GM12878 (cell line): ENCODE measurements around the gene PRR3. TPM values are rescaled to one million over a fixed set of nuclear protein-coding genes. Genes with fewer than 3 reads are reported as not detected.

Source experiments
- ATAC-seq: fragments of 200-7000 bp; cut with Tn5 transposase; 3 replicates; pipeline ENCODE4 v1.9.1; 2020; ENCODE audit warnings: mild to moderate bottlenecking, moderate library complexity
- BruUV-seq: library from RNA; stranded (reverse); fragments of 400-500 nt; replicated peaks from 2 replicates; lab custom pipeline; 2021; lab: Mats Ljungman, UMichigan
- CTCF ChIA-PET: fragments of 300-600 bp; sonication (Branson Sonifier 250); formaldehyde crosslinking; extraction: SDS; loops from one replicate; lab custom pipeline; 2021; ENCODE audit warnings: inconsistent platforms; lab: Yijun Ruan, JAX
- POLR2A ChIA-PET: fragments of 350-600 bp; formaldehyde crosslinking; extraction: SDS; loops from one replicate; lab custom pipeline; 2021; ENCODE audit warnings: inconsistent platforms; lab: Charles Lee
- RAD21 ChIA-PET: fragments of 300-600 bp; sonication (Branson Sonifier 250); formaldehyde crosslinking; loops from one replicate; lab custom pipeline; 2023; ENCODE audit warnings: antibody characterized with exemption; ENCODE audit not compliant: unreplicated experiment; lab: Charles Lee
- SMC1A ChIA-PET: fragments of 300-600 bp; sonication (Branson Sonifier 250); formaldehyde crosslinking; loops from one replicate; lab custom pipeline; 2023; ENCODE audit not compliant: unreplicated experiment, uncharacterized antibody; lab: Charles Lee
- DNase-seq: peaks from one replicate; pipeline ENCODE4 v3.0.0-alpha.2; 2011; ENCODE audit warnings: low read depth, low spot score
- FAIRE-seq: peaks from 3 replicates; lab custom pipeline; 2011; peaks lifted over from hg19 to GRCh38; lab: Jason Lieb, UNC
- H2AFZ ChIP-seq: 2 replicates; pipeline ENCODE4 v1.6.0; 2011; ENCODE audit warnings: low read depth, low read length, control low read depth; ENCODE audit not compliant: control insufficient read depth
- H3K27ac ChIP-seq: 2 replicates; pipeline ENCODE4 v1.5.1; 2011; ENCODE audit warnings: control low read depth; ENCODE audit not compliant: control insufficient read depth, insufficient read depth
- H3K27me3 ChIP-seq, 2 experiments: replicated peaks in 1 of 2; 2 replicates each; pipeline versions ENCODE4 v1.6.0 to v1.6.1; 2011; ENCODE audit warnings: low read length in 1 of 2; ENCODE audit not compliant: control insufficient read depth in 2 of 2, insufficient read depth in 2 of 2
- H3K36me3 ChIP-seq, 2 experiments: 2 replicates each; pipeline ENCODE4 v1.5.1; 2011; ENCODE audit warnings: low read length in 1 of 2; ENCODE audit not compliant: control insufficient read depth in 2 of 2, insufficient read depth in 2 of 2
- H3K4me1 ChIP-seq: 2 replicates; pipeline ENCODE4 v1.6.1; 2011; ENCODE audit warnings: mild to moderate bottlenecking, low read length, moderate library complexity, mixed read lengths; ENCODE audit not compliant: control insufficient read depth, insufficient read depth
- H3K4me2 ChIP-seq: 2 replicates; pipeline ENCODE4 v1.6.0; 2011; ENCODE audit warnings: control low read depth; ENCODE audit not compliant: control insufficient read depth, insufficient read depth
- H3K4me3 ChIP-seq: fragments of 200-600 bp; sonication (generic); 2 replicates; pipeline ENCODE4 v1.5.1; 2016
- H3K79me2 ChIP-seq: 2 replicates; pipeline ENCODE4 v1.6.0; 2011; ENCODE audit warnings: low read length; ENCODE audit not compliant: control insufficient read depth, insufficient read depth
- H3K9ac ChIP-seq: 2 replicates; pipeline ENCODE4 v1.8.0; 2011; ENCODE audit warnings: low read length, control low read depth, mixed read lengths; ENCODE audit not compliant: control insufficient read depth, insufficient read depth
- H3K9me3 ChIP-seq: replicated peaks from 3 replicates; pipeline ENCODE4 v1.5.1; 2011; ENCODE audit warnings: mild to moderate bottlenecking, low read length; ENCODE audit not compliant: control insufficient read depth, insufficient read depth
- H4K20me1 ChIP-seq: 2 replicates; pipeline ENCODE4 v1.6.0; 2011; ENCODE audit not compliant: control insufficient read depth, insufficient read depth
- EED ChIP-seq: sonication (generic); IDR thresholded peaks from 2 replicates; pipeline ENCODE4 v1.6.1; 2016; ENCODE audit warnings: antibody characterized with exemption, low read depth
- HDAC6 ChIP-seq: fragments of 200-600 bp; sonication (generic); IDR thresholded peaks from one replicate; pipeline ENCODE4 v1.8.0; 2017; ENCODE audit warnings: antibody characterized with exemption; ENCODE audit not compliant: unreplicated experiment
- IRF4 ChIP-seq: IDR thresholded peaks from 2 replicates; pipeline ENCODE4 v1.6.1; 2011; ENCODE audit warnings: low read depth, low read length
- KLF5 ChIP-seq: fragments of 450-650 bp; IDR thresholded peaks from 2 replicates; pipeline ENCODE4 v1.6.1; 2014; ENCODE audit warnings: mild to moderate bottlenecking; ENCODE audit not compliant: partially characterized antibody
- MTA3 ChIP-seq: IDR thresholded peaks from 2 replicates; pipeline ENCODE4 v1.6.1; 2012; ENCODE audit warnings: low read length, inconsistent platforms, borderline replicate concordance
- MXI1 ChIP-seq: fragments of 150-350 bp; IDR thresholded peaks from 2 replicates; pipeline ENCODE4 v1.6.1; 2011; ENCODE audit warnings: low read depth, mild to moderate bottlenecking, inconsistent platforms, low read length, improper control_type of control experiment
- PRDM15 ChIP-seq: fragments of 450-650 bp; formaldehyde crosslinking; IDR thresholded peaks from 2 replicates; pipeline ENCODE4 v1.4.0; 2020; ENCODE audit warnings: mild to moderate bottlenecking, moderate library complexity
- RCOR1 ChIP-seq: conservative IDR thresholded peaks from 2 replicates; pipeline ENCODE4 v1.6.1; 2012; ENCODE audit warnings: low read depth, low read length, improper control_type of control experiment
- RELB ChIP-seq: fragments of 450-650 bp; IDR thresholded peaks from 2 replicates; pipeline ENCODE4 v1.6.1; 2017; ENCODE audit warnings: low read depth, mild to moderate bottlenecking, moderate library complexity
- SMARCA5 ChIP-seq: fragments of 450-650 bp; IDR thresholded peaks from 2 replicates; pipeline ENCODE4 v1.6.1; 2017; ENCODE audit warnings: mild to moderate bottlenecking
- SMC3 ChIP-seq: IDR thresholded peaks from 2 replicates; pipeline ENCODE4 v1.6.1; 2011; ENCODE audit warnings: low read length, improper control_type of control experiment, borderline replicate concordance
- SUPT20H ChIP-seq: IDR thresholded peaks from 2 replicates; pipeline ENCODE4 v1.6.1; 2011; ENCODE audit warnings: low read depth, mild to moderate bottlenecking, low read length, moderate library complexity, borderline replicate concordance; ENCODE audit not compliant: control insufficient read depth
- ZBTB4 ChIP-seq: fragments of 450-650 bp; formaldehyde crosslinking; IDR thresholded peaks from 2 replicates; pipeline ENCODE4 v1.4.0; 2022; ENCODE audit warnings: mild to moderate bottlenecking, moderate library complexity
- ZNF274 ChIP-seq: IDR thresholded peaks from one replicate; pipeline ENCODE4 v1.8.0; 2011; ENCODE audit not compliant: insufficient read length, insufficient read depth
- WGBS: methylation state at CpG from one replicate; pipeline ENCODE4 v1.1.6; 2016; ENCODE audit warnings: low lambda C conversion rate; ENCODE audit not compliant: insufficient replicate concordance, insufficient coverage; ENCODE audit errors: missing lambda C conversion rate; 5-methylcytosine and 5-hydroxymethylcytosine counted together
- in situ Hi-C: fragments of 300-500 bp; cut with MboI; formaldehyde crosslinking; loops from 9 replicates; pipeline ENCODE4 v1.14.3; 2018; ENCODE audit warnings: mixed read lengths
- intact Hi-C: fragments of 100-400 bp; cut with micrococcal nuclease; formaldehyde crosslinking; loops from one replicate; pipeline ENCODE4 v1.14.2; 2022; ENCODE audit not compliant: unreplicated experiment
- polyA plus RNA-seq, 11 experiments: library from polyadenylated mRNA; depleted of rRNA in 4 of 11; unstranded in 6 of 11; stranded (reverse) in 5 of 11; fragments of >200 nt; fragmentation: Nextera tagmentation in 4 of 11; fragmentation: Illumina TruSeq in 1 of 11; extraction: Ambion mirVana in 4 of 11; extraction: Trizol in 1 of 11; gene quantifications; 1 replicate in 1 of 11; 2 replicates in 10 of 11; pipeline versions ENCODE4 v1.2.1 to v1.2.3, GENCODE V29; 2011 to 2016; ENCODE audit warnings: inconsistent platforms in 2 of 11, missing spikeins in 2 of 11, low read depth in 1 of 11
- total RNA-seq, 4 experiments: library from RNA; depleted of rRNA in 3 of 4; stranded (reverse); fragments of >200 nt in 3 of 4; fragmentation: Illumina TruSeq in 1 of 4; extraction: Trizol in 1 of 4; gene quantifications; 2 replicates each; pipeline versions ENCODE4 v1.2.1 to v1.2.3, GENCODE V29; 2013 to 2021

Gene PRR3
- total and polyA plus RNA-seq, 10 of the 15 experiments (the other 5 are each of a cell fraction or from before 2014, with no cell fraction given), result 14.0 to 38.2 (median 20.5) TPM

- Histone ChIP-seq H3K27ac (no peak overlapping the region), H3K4me1 (peaks cover 3% of the 10 kb centered on the region), H3K4me3 (no peak overlapping the region), H3K79me2 (peaks cover 37% of the 10 kb centered on the region), H4K20me1 (0 out of 2 replicates have a peak, but pooled peaks cover 8% of the 10 kb centered on the region), H3K9ac (no peak overlapping the region), H3K4me2 (no peak overlapping the region), H3K36me3 (peaks cover 3 to 56% of the 10 kb centered on the region in 2 experiments), H3K9me3 (no peaks in the 10 kb centered on the region; the same call in 2 of the 3 replicates), H2AFZ (no peak overlapping the region), H3K27me3 (no peaks in the 10 kb centered on the region)
- ChIA-PET RAD21 (interaction anchor here (0.9 to 2.2 kb wide), 2 partner anchors 119 to 130 kb away, joined by 3 to 7 read pairs; no protein-coding TSS in a partner anchor), POLR2A (interaction anchor here (1.0 to 2.0 kb wide), 3 partner anchors 11 to 35 kb away, joined by 3 to 10 read pairs (median 7); partner anchors contain the start of gene C6orf136), CTCF (interaction anchor here (1.6 to 4.2 kb wide), 8 partner anchors 14 to 130 kb away, joined by 7 to 41 read pairs (median 12); partner anchors contain the start of gene DHX16), SMC1A (interaction anchor here (1.9 to 3.5 kb wide), 3 partner anchors 11 to 129 kb away, joined by 7 to 16 read pairs (median 11); no protein-coding TSS in a partner anchor)
- no peak for TF ChIP-seq RELB
- no peak for TF ChIP-seq SMC3
- no peak for TF ChIP-seq MXI1
- TF ChIP-seq EED, result no peak
- no peak for TF ChIP-seq SUPT20H
- no peak for TF ChIP-seq KLF5
- TF ChIP-seq ZNF274, result no peak
- no peak for TF ChIP-seq ZBTB4
- TF ChIP-seq MTA3, result no peak
- TF ChIP-seq SMARCA5, result no peak
- TF ChIP-seq IRF4, result no peak
- no peak for TF ChIP-seq RCOR1
- TF ChIP-seq HDAC6, result no peak
- no peak for TF ChIP-seq PRDM15 (CRISPR knock-in tag)
- intact Hi-C loops, result no loop called here
- in situ Hi-C loops, result no loop called here
- ATAC-seq, result no peak
- WGBS, result 69% methylated on average over 2 of the region's 2 CpGs
- FAIRE-seq, result no peak
- BruUV-seq, result no TSS peak
- DNase-seq, result no peak
Measured at GRCh38 chr6:30611856-30612194, 54.7 kb downstream of the PRR3 start.
